ENCODE measurements around the gene NGFR. TPM values are rescaled to one million over a fixed set of nuclear protein-coding genes. Genes with fewer than 3 reads are reported as not detected.

Gene NGFR
- total RNA-seq, 2 experiments from 2014 or later = 0.10 to 1.1 TPM

GRCh38 chr17:49461580-49461979 is 33.5 kb upstream of the NGFR start:
- intact Hi-C loops (cut with micrococcal nuclease; ENCODE audit: unreplicated experiment) = no loop called here
- BruUV-seq (replicated peaks) = no TSS peak
- CTCF ChIA-PET (ENCODE audit: unreplicated experiment) = no interaction called here

GRCh38 chr17:49464049-49464448 is 31.0 kb upstream of the NGFR start:
- TF ChIP-seq CTCF (conservative IDR thresholded peaks at IDR 0.05; ENCODE audit: low read length) = no peak
- no peak for TF ChIP-seq EZH2phosphoT487 (IDR thresholded peaks at IDR 0.05; ENCODE audit: borderline replicate concordance, low read depth, low read length)
- CTCF ChIA-PET (ENCODE audit: unreplicated experiment) = no interaction called here
- POLR2A ChIA-PET = no interaction called here

More at GRCh38 chr17:49461580-49461979, 33.5 kb upstream of the NGFR start:
- H3K9me2 ChIP-seq (ENCODE audit: insufficient read depth, low read length) = no peaks in the 10 kb centered on the region
- no peaks in the 10 kb centered on the region for H3K36me3 ChIP-seq (ENCODE audit: insufficient read depth, low read length)
- H3K4me2 ChIP-seq (ENCODE audit: low read length) = no peak overlapping the region
- no peaks in the 10 kb centered on the region for H3K9me3 ChIP-seq (ENCODE audit: low read length)
- POLR2A ChIA-PET = interaction anchor here (0.6 kb wide), 1 partner anchor 49 kb away, joined by 5 read pairs; no protein-coding TSS in a partner anchor
- TF ChIP-seq CTCF (conservative IDR thresholded peaks at IDR 0.05; ENCODE audit: low read length) = no peak
- TF ChIP-seq EZH2phosphoT487 (IDR thresholded peaks at IDR 0.05; ENCODE audit: borderline replicate concordance, low read depth, low read length) = no peak
- no peak overlapping the region for H3K4me3 ChIP-seq (ENCODE audit: low read depth, low read length, poor library complexity, severe bottlenecking)
- H3K79me2 ChIP-seq (ENCODE audit: insufficient read depth, low read depth, low read length) = no peaks in the 10 kb centered on the region
- DNase-seq (ENCODE audit: low spot score) = no peak
- no peaks in the 10 kb centered on the region for H4K20me1 ChIP-seq (ENCODE audit: insufficient read depth, low read length)
- no peaks in the 10 kb centered on the region for H3K4me1 ChIP-seq (ENCODE audit: insufficient read depth, low read length, poor library complexity, severe bottlenecking)
- H3K27ac ChIP-seq (ENCODE audit: low read depth, low read length, poor library complexity, severe bottlenecking) = no peak overlapping the region
- H2AFZ ChIP-seq (ENCODE audit: low read length) = no peak overlapping the region

GRCh38 chr17:49465331-49465903 is 29.7 kb upstream of the NGFR start:
- ChIA-PET CTCF (ENCODE audit: unreplicated experiment) (no interaction called here), POLR2A (no interaction called here)
- no peak overlapping the region for H3K4me2 ChIP-seq (ENCODE audit: low read length)
- BruUV-seq (replicated peaks) = no TSS peak
- no peaks in the 10 kb centered on the region for H3K9me2 ChIP-seq (ENCODE audit: insufficient read depth, low read length)
- no peak overlapping the region for H2AFZ ChIP-seq (ENCODE audit: low read length)
- H3K36me3 ChIP-seq (ENCODE audit: insufficient read depth, low read length) = no peaks in the 10 kb centered on the region
- H3K27ac ChIP-seq (ENCODE audit: low read depth, low read length, poor library complexity, severe bottlenecking) = no peak overlapping the region
- TF ChIP-seq CTCF (conservative IDR thresholded peaks at IDR 0.05; ENCODE audit: low read length) (no peak), EZH2phosphoT487 (IDR thresholded peaks at IDR 0.05; ENCODE audit: borderline replicate concordance, low read depth, low read length) (no peak)
- no peaks in the 10 kb centered on the region for H3K79me2 ChIP-seq (ENCODE audit: insufficient read depth, low read depth, low read length)
- H3K4me1 ChIP-seq (ENCODE audit: insufficient read depth, low read length, poor library complexity, severe bottlenecking) = no peaks in the 10 kb centered on the region
- H3K4me3 ChIP-seq (ENCODE audit: low read depth, low read length, poor library complexity, severe bottlenecking) = no peak overlapping the region
- H4K20me1 ChIP-seq (ENCODE audit: insufficient read depth, low read length) = no peaks in the 10 kb centered on the region
- H3K9me3 ChIP-seq (ENCODE audit: low read length) = no peaks in the 10 kb centered on the region
- intact Hi-C loops (cut with micrococcal nuclease; ENCODE audit: unreplicated experiment) = no loop called here
- DNase-seq (ENCODE audit: low spot score) = no peak

More at GRCh38 chr17:49464049-49464448, 31.0 kb upstream of the NGFR start:
- H3K36me3 ChIP-seq (ENCODE audit: insufficient read depth, low read length) = no peaks in the 10 kb centered on the region
- H3K4me1 ChIP-seq (ENCODE audit: insufficient read depth, low read length, poor library complexity, severe bottlenecking) = no peaks in the 10 kb centered on the region
- no peaks in the 10 kb centered on the region for H4K20me1 ChIP-seq (ENCODE audit: insufficient read depth, low read length)
- no peak overlapping the region for H3K4me3 ChIP-seq (ENCODE audit: low read depth, low read length, poor library complexity, severe bottlenecking)
- no peak overlapping the region for H2AFZ ChIP-seq (ENCODE audit: low read length)
- no peak overlapping the region for H3K4me2 ChIP-seq (ENCODE audit: low read length)
- no peak overlapping the region for H3K27ac ChIP-seq (ENCODE audit: low read depth, low read length, poor library complexity, severe bottlenecking)
- no peaks in the 10 kb centered on the region for H3K9me3 ChIP-seq (ENCODE audit: low read length)
- H3K79me2 ChIP-seq (ENCODE audit: insufficient read depth, low read depth, low read length) = no peaks in the 10 kb centered on the region
- intact Hi-C loops (cut with micrococcal nuclease; ENCODE audit: unreplicated experiment) = no loop called here
- H3K9me2 ChIP-seq (ENCODE audit: insufficient read depth, low read length) = no peaks in the 10 kb centered on the region
- no TSS peak for BruUV-seq (replicated peaks)
- no peak for DNase-seq (ENCODE audit: low spot score)

All from OCI-LY7 (cell line).